HG03039 (cell line): ENCODE measurements around the gene CLASP1.

Experiments used
- ATAC-seq: cut with Tn5 transposase; IDR thresholded peaks from one replicate; pipeline ENCODE4 v1.9.1; 2021; ENCODE audit warnings: mild to moderate bottlenecking, moderate library complexity; ENCODE audit not compliant: unreplicated experiment

Gene CLASP1

GRCh38 chr2:121550669-121551068, 98.6 kb downstream of the CLASP1 start:
- no peak for ATAC-seq

GRCh38 chr2:121547646-121548045, 101.6 kb downstream of the CLASP1 start:
- no peak for ATAC-seq

- no peak for ATAC-seq
Measured at GRCh38 chr2:121545913-121546312, 103.3 kb downstream of the CLASP1 start.

DNA sequence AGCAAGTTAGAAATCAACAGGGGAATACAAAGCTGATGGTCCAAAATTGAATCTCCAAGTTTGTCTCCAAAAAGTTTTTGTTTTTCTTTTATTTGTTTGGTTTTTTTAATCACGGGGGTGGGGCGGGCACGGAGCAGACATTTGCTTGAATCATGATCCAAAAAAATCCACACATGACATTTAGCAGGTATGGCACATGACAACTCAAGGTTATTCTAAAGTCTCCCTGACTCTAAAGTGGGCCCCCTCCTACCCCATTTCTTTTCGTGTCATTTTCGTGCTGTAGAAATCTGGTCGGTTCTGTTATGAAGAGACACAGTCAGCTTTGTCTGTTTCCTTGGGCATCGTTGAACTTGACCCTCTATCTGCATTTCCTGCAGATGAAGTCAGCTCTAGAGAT, 104.0 kb downstream of the CLASP1 start:
- no peak for ATAC-seq

DNA sequence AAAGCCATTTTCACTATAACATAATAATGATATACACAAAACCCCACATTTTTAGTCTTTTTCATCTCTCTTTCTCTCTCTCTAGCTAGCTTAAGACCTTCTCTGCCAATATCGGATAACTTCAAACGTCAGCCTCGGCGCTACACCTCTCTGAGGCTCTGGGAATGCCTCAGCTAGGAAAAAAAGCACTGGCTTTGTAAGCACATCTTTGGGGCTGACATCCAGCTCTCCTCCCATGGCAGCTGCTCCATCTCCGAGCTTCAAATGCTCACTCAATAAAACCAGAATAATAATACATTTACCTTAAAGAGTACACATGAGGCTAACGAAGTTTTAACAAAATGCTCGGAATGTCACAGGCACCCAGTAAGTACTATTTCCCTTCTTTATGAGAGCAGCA, 107.8 kb downstream of the CLASP1 start:
- ATAC-seq, result no peak

DNA sequence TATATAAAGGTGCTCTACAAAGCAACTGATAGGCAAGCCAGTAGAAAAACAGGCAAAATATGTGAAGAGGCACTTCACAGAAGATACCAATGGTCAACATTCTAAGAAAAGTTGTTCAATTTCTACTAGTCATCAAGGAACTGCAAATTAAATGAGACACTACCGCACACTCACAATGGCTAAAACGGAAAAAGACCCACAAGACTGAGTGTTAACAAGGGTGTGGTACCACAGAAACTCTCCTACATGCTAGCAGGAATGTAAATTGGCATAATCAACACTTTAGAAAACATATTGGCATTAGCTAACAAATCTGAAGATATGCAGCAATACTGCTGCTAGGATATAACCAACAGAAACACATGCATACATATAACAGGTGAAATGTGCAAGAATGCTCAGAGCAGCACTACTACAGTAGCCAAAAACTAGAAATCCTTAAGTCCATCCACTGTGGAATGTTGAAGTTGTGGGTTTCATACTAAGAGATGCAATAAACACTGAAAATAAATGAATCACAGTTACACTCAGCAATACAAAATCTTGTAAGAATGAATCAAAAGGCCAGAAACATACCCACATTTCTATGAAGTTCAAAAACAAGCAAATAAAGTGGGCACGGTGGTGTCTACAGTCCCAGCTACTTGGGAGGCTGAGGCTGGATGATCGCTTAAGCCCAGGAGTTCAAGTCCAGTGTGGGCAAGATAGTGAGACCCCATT, 109.4 kb downstream of the CLASP1 start:
- no peak for ATAC-seq

DNA sequence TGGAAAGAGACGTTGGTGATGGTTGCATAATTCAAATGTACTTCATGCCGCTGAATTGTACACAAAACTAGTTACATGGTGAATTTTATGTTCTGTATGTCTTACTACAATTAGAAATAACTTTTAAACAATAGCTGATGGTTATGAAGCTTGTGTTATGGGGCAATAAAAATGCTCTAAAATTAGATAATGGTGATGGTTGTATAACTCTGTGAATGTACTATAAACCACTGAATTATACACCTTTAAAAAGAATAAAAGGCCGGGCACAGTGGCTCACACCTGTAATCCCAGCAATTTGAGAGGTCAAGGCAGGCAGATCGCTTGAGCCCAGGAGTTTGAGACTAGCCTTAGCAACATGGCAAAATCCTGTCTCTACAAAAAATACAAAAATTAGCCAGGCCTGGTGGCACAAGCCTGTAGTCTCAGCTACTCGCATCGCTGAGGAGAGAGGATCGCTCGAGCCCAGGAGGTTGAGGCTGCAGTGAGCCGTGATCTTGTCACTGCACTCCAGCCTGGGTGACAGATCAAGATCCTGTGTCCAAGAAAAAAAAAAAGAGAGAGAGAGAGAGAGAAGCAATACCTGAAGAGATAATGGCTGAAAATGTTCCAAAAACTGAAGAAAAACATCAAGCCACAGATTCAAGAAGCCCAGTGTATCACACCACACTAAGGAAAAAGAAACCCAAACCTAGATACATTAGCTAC, 112.3 kb downstream of the CLASP1 start:
- no peak for ATAC-seq

DNA sequence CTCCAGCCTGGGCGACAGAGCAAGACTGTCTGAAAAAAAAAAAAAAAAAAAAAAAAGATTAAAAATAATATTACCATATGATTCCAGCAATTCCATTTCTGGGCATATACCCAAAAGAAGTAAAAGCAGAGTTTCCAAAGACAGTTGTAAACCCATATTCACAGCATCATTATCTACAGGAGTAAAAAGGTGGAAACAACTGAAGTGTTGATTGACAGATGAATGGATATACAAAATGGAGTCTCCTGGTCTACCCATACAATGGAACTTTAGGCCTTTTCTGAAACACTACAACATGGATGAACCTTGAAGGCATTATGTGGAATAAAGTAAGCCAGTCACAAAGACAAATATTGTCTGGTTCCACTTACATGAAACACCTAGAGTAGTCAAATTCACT, 112.9 kb downstream of the CLASP1 start:
- no peak for ATAC-seq

DNA sequence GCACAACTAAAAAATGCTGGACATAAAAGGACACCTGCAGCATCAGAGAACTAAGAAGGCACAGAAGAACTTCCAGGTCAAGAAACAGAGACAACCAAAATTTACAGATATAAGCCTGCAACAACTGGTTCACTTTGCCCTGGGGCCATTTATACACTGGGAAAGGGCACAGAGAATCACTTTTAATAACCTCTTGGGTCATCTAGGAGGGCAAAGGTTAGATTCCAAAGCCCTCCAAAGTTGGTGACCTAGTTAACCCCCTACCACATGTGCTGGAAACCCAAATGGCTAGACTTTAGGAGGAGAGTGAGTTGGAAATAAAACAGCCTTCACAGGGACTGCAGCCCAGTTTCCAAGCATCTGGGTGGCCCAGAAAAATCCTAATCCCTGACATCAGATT, 115.3 kb downstream of the CLASP1 start:
- no peak for ATAC-seq

- ATAC-seq, result no peak
Measured at GRCh38 chr2:121532894-121533293, 116.4 kb downstream of the CLASP1 start.

DNA sequence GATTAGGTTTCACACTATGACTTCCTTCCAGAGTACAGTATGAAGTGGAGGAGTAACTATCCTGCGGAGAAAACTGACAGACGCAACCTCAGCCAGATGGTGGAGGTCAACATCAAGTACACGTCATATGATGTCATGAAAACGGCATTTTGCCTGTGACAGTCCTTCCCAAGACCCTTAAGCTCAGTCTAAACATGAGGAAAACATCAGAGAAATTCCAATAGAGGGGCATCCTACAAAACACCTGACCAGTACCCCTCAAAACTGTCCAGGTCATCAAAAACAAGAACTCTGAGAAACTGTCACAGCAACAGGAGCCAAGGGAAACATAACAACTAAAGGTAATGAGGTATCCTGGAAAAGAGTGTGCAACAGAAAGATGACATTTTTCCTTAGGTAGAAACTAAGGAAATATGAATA, 116.9 kb downstream of the CLASP1 start:
- no peak for ATAC-seq

GRCh38 chr2:121530212-121530705, 119.0 kb downstream of the CLASP1 start:
- ATAC-seq, result peak; percentile 48

- ATAC-seq, result peak; percentile 2
Measured at GRCh38 chr2:121529439-121530211, 119.6 kb downstream of the CLASP1 start.

DNA sequence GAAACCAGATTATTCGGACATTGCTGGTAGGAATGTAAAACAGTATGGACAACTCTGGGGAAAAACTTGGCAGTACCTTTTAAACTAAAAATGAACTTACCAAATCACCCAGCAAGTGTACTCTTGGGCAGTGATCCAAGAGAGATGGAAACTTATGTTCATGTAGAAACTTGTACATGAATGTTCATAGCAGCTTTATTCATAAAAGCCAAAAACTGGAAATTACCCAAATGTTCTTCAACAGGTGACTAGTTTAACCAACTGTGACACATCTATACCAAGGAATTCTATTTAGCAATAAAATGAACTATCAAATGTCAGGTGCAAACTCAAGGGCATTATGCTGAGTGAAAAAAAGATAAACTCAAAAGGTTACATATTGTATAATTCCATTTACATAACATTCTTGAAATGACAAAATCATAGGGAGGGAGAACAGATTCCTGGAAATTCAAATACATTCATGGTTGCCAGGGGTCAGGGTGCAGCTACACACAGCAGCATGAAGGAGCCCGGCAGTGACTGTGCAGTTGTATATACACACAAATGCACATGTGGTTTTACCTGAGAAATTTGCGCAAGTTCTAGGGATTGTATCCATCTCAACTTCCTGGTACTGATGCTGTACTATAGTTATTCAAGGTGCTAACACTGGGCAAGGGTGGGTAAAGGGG, 122.1 kb downstream of the CLASP1 start:
- ATAC-seq, result no peak

DNA sequence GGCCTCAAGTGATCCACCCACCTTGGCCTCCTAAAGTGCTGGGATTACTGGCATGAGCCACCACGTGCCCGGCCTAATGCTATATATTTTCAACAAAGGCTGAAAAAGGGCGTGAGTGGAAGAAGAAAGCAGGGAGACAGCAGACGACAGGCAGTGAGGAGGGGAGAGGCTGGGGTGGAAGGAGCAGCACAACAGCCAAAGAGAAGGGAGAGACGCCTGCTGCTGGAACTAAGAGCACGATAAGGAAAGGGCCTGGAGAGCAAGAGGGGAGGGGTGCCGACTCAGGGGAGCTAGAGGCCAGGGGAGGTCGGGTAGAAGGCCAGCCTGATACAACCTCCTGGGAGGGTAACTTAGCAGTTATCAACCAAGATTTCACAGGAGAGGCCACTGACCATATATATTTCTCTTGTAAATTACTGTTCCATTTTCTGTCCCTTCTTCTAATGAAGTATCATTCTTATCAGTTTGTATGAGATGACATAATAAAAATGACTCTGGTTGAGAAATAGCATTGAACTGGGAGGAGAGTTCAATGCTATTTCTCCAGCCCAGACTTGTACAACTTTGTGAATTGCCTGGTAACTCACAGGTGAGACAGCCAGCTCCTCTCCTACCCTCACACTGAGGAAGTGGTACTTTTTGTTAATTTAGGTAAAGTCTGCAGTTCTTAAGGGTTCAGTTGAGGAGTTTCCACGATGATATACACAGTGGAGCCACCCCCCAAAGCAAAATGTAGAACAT, 124.4 kb downstream of the CLASP1 start:
- ATAC-seq, result no peak

- ATAC-seq, result no peak
Measured at GRCh38 chr2:121521359-121521758, 127.9 kb downstream of the CLASP1 start.

DNA sequence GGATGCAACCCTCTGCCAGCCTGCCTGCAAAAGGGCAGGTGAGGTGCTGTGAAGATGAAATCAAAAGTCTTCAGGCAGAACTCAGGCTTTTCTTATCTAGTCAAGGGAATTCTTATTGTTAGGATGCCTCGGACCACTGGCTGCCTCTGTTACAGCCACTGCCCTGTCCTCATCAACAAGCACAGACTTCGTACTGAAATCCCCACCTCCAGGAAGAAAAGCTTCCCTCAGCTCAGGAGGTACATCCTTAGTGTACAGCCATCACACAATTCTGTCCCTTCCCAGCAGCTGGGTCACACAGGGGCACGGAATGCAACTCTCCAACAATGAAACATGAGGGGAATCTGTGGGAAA, 128.6 kb downstream of the CLASP1 start:
- no peak for ATAC-seq

GRCh38 chr2:121519732-121520640, 129.3 kb downstream of the CLASP1 start:
- ATAC-seq, result no peak

GRCh38 chr2:121519153-121519552, 130.1 kb downstream of the CLASP1 start:
- ATAC-seq, result no peak
